PFSK-1 (cell line): ENCODE results near the gene PALMD. TPM values are rescaled to one million over a fixed set of nuclear protein-coding genes. Genes with fewer than 3 reads are reported as not detected.
A peak's percentile ranks its signal among the peaks of the same experiment; 100 is the strongest.

Experiments
- FOXP2 ChIP-seq: optimal IDR thresholded peaks from 2 replicates; pipeline ENCODE3; 2011; ENCODE audit warnings: borderline replicate concordance, control low read depth, inconsistent platforms; ENCODE audit not compliant: insufficient read depth; ENCODE audit errors: extremely low read length, extremely low read depth
- POLR2AphosphoS5 ChIP-seq: IDR thresholded peaks from 2 replicates; pipeline ENCODE4 v1.6.1; 2012; ENCODE audit warnings: low read depth, mild to moderate bottlenecking, control low read depth, low read length, moderate library complexity
- SIN3A ChIP-seq: IDR thresholded peaks from 2 replicates; pipeline ENCODE4 v1.6.1; 2012; ENCODE audit warnings: mild to moderate bottlenecking, low read length, moderate library complexity, borderline replicate concordance; ENCODE audit not compliant: insufficient read depth
- TAF1 ChIP-seq: IDR thresholded peaks from 2 replicates; pipeline ENCODE4 v1.6.1; 2012; ENCODE audit warnings: low read length, control low read depth, borderline replicate concordance; ENCODE audit not compliant: insufficient read depth
- polyA plus RNA-seq: library from polyadenylated mRNA; unstranded; fragments of >200 nt; gene quantifications from one replicate; pipeline ENCODE4 v1.2.1, GENCODE V29; 2012; ENCODE audit warnings: low read depth, missing spikeins; ENCODE audit not compliant: insufficient read length
- TF ChIP-seq, protein P1 (sequence below), 2 experiments: IDR thresholded peaks; 2 replicates each; pipeline versions ENCODE4 v1.6.1 to v1.8.0; 2011 to 2012; ENCODE audit warnings: low read depth in 2 of 2, low read length in 2 of 2, control low read depth in 1 of 2, inconsistent platforms in 1 of 2, mild to moderate bottlenecking in 1 of 2, moderate library complexity in 1 of 2; ENCODE audit not compliant: insufficient read depth in 1 of 2

PALMD gene, protein sequence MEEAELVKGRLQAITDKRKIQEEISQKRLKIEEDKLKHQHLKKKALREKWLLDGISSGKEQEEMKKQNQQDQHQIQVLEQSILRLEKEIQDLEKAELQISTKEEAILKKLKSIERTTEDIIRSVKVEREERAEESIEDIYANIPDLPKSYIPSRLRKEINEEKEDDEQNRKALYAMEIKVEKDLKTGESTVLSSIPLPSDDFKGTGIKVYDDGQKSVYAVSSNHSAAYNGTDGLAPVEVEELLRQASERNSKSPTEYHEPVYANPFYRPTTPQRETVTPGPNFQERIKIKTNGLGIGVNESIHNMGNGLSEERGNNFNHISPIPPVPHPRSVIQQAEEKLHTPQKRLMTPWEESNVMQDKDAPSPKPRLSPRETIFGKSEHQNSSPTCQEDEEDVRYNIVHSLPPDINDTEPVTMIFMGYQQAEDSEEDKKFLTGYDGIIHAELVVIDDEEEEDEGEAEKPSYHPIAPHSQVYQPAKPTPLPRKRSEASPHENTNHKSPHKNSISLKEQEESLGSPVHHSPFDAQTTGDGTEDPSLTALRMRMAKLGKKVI
- polyA plus RNA-seq, result 2.6 TPM

DNA sequence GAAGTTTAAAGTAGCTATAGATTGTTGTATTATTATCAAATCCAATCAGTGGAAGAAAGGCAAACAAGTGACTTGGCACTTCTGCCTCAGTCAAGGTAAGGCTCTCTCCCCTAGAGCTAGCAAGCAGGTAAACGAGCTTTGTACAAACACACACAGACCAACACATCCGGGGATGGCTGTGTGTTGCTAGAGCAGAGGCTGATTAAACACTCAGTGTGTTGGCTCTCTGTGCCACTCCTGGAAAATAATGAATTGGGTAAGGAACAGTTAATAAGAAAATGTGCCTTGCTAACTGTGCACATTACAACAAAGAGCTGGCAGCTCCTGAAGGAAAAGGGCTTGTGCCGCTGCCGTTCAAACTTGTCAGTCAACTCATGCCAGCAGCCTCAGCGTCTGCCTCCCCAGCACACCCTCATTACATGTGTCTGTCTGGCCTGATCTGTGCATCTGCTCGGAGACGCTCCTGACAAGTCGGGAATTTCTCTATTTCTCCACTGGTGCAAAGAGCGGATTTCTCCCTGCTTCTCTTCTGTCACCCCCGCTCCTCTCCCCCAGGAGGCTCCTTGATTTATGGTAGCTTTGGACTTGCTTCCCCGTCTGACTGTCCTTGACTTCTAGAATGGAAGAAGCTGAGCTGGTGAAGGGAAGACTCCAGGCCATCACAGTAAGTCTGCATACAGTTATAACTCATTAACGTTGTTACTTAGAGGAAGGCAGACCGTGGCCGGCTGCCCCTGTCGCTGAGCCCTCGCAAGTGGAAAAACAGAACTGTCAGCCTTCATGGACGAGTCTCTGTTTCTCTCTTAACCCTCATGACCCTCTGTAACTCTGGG, at the start of gene PALMD:
PALMD (plus strand) TSS at position 415 of the 833 bp plus-strand sequence; CDS start at position 620, 205 bp downstream.
- no peak for TF ChIP-seq TAF1
- TF ChIP-seq SIN3A, result no peak
- no peak for TF ChIP-seq FOXP2
- TF ChIP-seq, protein P1, sequence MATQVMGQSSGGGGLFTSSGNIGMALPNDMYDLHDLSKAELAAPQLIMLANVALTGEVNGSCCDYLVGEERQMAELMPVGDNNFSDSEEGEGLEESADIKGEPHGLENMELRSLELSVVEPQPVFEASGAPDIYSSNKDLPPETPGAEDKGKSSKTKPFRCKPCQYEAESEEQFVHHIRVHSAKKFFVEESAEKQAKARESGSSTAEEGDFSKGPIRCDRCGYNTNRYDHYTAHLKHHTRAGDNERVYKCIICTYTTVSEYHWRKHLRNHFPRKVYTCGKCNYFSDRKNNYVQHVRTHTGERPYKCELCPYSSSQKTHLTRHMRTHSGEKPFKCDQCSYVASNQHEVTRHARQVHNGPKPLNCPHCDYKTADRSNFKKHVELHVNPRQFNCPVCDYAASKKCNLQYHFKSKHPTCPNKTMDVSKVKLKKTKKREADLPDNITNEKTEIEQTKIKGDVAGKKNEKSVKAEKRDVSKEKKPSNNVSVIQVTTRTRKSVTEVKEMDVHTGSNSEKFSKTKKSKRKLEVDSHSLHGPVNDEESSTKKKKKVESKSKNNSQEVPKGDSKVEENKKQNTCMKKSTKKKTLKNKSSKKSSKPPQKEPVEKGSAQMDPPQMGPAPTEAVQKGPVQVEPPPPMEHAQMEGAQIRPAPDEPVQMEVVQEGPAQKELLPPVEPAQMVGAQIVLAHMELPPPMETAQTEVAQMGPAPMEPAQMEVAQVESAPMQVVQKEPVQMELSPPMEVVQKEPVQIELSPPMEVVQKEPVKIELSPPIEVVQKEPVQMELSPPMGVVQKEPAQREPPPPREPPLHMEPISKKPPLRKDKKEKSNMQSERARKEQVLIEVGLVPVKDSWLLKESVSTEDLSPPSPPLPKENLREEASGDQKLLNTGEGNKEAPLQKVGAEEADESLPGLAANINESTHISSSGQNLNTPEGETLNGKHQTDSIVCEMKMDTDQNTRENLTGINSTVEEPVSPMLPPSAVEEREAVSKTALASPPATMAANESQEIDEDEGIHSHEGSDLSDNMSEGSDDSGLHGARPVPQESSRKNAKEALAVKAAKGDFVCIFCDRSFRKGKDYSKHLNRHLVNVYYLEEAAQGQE (IDR thresholded peaks at IDR 0.05; ENCODE audit: insufficient read depth in 1 of 2, low read depth in 2 of 2, low read length in 2 of 2), result no peak
- no peak for TF ChIP-seq POLR2AphosphoS5

- TF ChIP-seq POLR2AphosphoS5 (no peak), TAF1 (no peak), FOXP2 (no peak), SIN3A (no peak)
- TF ChIP-seq, protein P1 (IDR thresholded peaks at IDR 0.05; ENCODE audit: insufficient read depth in 1 of 2, low read depth in 2 of 2, low read length in 2 of 2), result no peak
Observed at GRCh38 chr1:99598738-99599411, 47.0 kb upstream of the PALMD start.

- no peak for TF ChIP-seq POLR2AphosphoS5
- TF ChIP-seq, protein P1 (IDR thresholded peaks at IDR 0.05; ENCODE audit: insufficient read depth in 1 of 2, low read depth in 2 of 2, low read length in 2 of 2), result no peak
- peak; percentile 12 for TF ChIP-seq FOXP2
- no peak for TF ChIP-seq TAF1
- no peak for TF ChIP-seq SIN3A
Observed at GRCh38 chr1:99599678-99600175, 46.2 kb upstream of the PALMD start.

DNA sequence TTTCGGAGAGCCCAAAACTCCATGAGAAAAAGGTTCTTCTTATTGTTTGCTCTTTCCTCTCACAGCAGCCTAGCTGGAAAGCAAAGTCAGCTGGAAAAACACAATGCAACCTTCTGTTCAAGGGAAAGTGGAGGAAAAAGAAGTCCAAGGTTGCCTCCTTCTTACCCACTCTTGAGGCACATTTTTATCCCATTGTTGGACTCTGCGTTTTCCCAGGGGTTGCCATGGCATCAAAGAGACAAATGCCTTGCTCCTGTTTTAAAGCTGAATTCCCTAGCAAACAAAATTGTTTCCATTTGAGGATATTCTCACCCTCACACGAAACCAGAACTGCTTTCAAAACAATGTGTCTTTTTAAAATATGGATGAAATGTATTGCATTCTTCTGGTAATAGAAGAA, 45.1 kb upstream of the PALMD start:
- TF ChIP-seq FOXP2 (no peak), TAF1 (no peak), POLR2AphosphoS5 (no peak), SIN3A (no peak)
- TF ChIP-seq, protein P1 (IDR thresholded peaks at IDR 0.05; ENCODE audit: insufficient read depth in 1 of 2, low read depth in 2 of 2, low read length in 2 of 2), result no peak
